Esophagus squamous epithelium (tissue), 4 donors: ENCODE data around the gene TMEM63C.

ENCODE experiments used
- POLR2A ChIP-seq, 4 donors: fragments of 450-650 bp; IDR thresholded peaks; one replicate each; pipeline ENCODE4 v1.6.1; 2017; ENCODE audit warnings: antibody characterized with exemption in 4 of 4, mild to moderate bottlenecking in 4 of 4, moderate library complexity in 3 of 4
- TF ChIP-seq, protein P1 (sequence below), 6 experiments: fragments of 450-650 bp in 4 of 6; fragments of 200-600 bp in 2 of 6; sonication (generic) in 2 of 6; IDR thresholded peaks; one replicate each; pipeline ENCODE4 v1.5.1; 2016 to 2019; ENCODE audit warnings: antibody characterized with exemption in 6 of 6, mild to moderate bottlenecking in 4 of 6, moderate library complexity in 4 of 6

DNA sequence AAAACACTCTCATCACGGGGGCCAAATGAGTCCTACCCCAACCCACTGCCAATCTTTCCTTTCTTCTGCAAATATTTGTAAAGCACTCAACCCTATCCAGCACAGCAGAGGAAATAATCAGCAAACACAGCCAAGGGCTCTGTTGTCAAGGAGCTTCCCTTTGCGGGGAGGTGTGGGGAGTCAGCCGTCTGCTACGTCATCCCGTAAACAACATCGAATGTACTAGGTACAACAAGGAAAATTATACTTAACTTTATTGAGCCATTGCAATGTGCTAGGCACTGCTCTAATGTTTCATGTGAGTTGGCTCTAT is 22.8 kb downstream of the TMEM63C start:
- TF ChIP-seq, protein P1, sequence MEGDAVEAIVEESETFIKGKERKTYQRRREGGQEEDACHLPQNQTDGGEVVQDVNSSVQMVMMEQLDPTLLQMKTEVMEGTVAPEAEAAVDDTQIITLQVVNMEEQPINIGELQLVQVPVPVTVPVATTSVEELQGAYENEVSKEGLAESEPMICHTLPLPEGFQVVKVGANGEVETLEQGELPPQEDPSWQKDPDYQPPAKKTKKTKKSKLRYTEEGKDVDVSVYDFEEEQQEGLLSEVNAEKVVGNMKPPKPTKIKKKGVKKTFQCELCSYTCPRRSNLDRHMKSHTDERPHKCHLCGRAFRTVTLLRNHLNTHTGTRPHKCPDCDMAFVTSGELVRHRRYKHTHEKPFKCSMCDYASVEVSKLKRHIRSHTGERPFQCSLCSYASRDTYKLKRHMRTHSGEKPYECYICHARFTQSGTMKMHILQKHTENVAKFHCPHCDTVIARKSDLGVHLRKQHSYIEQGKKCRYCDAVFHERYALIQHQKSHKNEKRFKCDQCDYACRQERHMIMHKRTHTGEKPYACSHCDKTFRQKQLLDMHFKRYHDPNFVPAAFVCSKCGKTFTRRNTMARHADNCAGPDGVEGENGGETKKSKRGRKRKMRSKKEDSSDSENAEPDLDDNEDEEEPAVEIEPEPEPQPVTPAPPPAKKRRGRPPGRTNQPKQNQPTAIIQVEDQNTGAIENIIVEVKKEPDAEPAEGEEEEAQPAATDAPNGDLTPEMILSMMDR (IDR thresholded peaks at IDR 0.05), result no peak
- no peak for TF ChIP-seq POLR2A (IDR thresholded peaks at IDR 0.05)
